NCI-H82 (cell line): ENCODE measurements around the gene LIG4.

ENCODE experiments used
- DNase-seq: peaks from one replicate; lab custom pipeline; 2025; lab: John Stamatoyannopoulos, UW

Gene LIG4

GRCh38 chr13:108215436-108215835 is at the start of gene LIG4:
Gene LIG4, minus strand, starts transcription at chr13:108215536. Its CDS starts 4,268 bp downstream, at chr13:108211268.
- DNase-seq, result peak; percentile 98

- no peak for DNase-seq
Observed at GRCh38 chr13:108263621-108264355, 48.5 kb upstream of the LIG4 start.

- no peak for DNase-seq
Observed at GRCh38 chr13:108257248-108257647, 41.9 kb upstream of the LIG4 start.

- DNase-seq, result no peak
Observed at GRCh38 chr13:108249150-108249549, 33.8 kb upstream of the LIG4 start.

- DNase-seq, result no peak
Observed at GRCh38 chr13:108230377-108230776, 15.0 kb upstream of the LIG4 start.

GRCh38 chr13:108227651-108228272 is 12.4 kb upstream of the LIG4 start:
- DNase-seq, result peak; percentile 36

- peak; percentile 39 for DNase-seq
Observed at GRCh38 chr13:108226184-108226583, 10.8 kb upstream of the LIG4 start.

GRCh38 chr13:108225440-108225839 is 10.1 kb upstream of the LIG4 start:
- DNase-seq, result no peak

GRCh38 chr13:108223687-108224503 is 8.6 kb upstream of the LIG4 start:
- DNase-seq, result no peak

GRCh38 chr13:108220041-108220440 is 4.7 kb upstream of the LIG4 start:
- DNase-seq, result peak; percentile 18

GRCh38 chr13:108218044-108218974 is 3.0 kb upstream of the LIG4 start, which contains the start of gene ABHD13:
Gene ABHD13, plus strand, starts transcription at chr13:108218392. Its CDS starts 10,827 bp downstream, at chr13:108229219.
- peak; percentile 98 for DNase-seq

GRCh38 chr13:108217307-108218043 is 2.1 kb upstream of the LIG4 start:
- peak; percentile 67 for DNase-seq

- peak; percentile 55 for DNase-seq
Observed at GRCh38 chr13:108214441-108215271, 680 bp downstream of the LIG4 start.

GRCh38 chr13:108213946-108214345 is 1.4 kb downstream of the LIG4 start:
- DNase-seq, result no peak

- no peak for DNase-seq
Observed at GRCh38 chr13:108212886-108213285, 2.5 kb downstream of the LIG4 start.

- DNase-seq, result no peak
Observed at GRCh38 chr13:108210551-108210950, 4.8 kb downstream of the LIG4 start.

GRCh38 chr13:108200781-108201398 is 14.4 kb downstream of the LIG4 start:
- no peak for DNase-seq

- no peak for DNase-seq
Observed at GRCh38 chr13:108195861-108196260, 19.5 kb downstream of the LIG4 start.

- DNase-seq, result no peak
Observed at GRCh38 chr13:108195146-108195545, 20.2 kb downstream of the LIG4 start.
